Activated CD4-positive, alpha-beta T cell treated with anti-CD3 and anti-CD28 coated beads, Interleukin-2, amount 50 U/mL, for 24 hours (primary cell): ENCODE data around the gene APRT.

ENCODE experiments used
- DNase-seq, 2 donors: peaks; one replicate each; pipeline ENCODE4 v3.0.0-alpha.2; 2020; ENCODE audit warnings: low read depth in 1 of 2, low spot score in 1 of 2

Gene APRT

GRCh38 chr16:88842308-88842756 is 30.6 kb upstream of the APRT start:
- DNase-seq = no peak

- no peak for DNase-seq
Measured at GRCh38 chr16:88841521-88842307, 30.0 kb upstream of the APRT start.

- DNase-seq = no peak
Measured at GRCh38 chr16:88840600-88841215, 29.0 kb upstream of the APRT start.

DNA sequence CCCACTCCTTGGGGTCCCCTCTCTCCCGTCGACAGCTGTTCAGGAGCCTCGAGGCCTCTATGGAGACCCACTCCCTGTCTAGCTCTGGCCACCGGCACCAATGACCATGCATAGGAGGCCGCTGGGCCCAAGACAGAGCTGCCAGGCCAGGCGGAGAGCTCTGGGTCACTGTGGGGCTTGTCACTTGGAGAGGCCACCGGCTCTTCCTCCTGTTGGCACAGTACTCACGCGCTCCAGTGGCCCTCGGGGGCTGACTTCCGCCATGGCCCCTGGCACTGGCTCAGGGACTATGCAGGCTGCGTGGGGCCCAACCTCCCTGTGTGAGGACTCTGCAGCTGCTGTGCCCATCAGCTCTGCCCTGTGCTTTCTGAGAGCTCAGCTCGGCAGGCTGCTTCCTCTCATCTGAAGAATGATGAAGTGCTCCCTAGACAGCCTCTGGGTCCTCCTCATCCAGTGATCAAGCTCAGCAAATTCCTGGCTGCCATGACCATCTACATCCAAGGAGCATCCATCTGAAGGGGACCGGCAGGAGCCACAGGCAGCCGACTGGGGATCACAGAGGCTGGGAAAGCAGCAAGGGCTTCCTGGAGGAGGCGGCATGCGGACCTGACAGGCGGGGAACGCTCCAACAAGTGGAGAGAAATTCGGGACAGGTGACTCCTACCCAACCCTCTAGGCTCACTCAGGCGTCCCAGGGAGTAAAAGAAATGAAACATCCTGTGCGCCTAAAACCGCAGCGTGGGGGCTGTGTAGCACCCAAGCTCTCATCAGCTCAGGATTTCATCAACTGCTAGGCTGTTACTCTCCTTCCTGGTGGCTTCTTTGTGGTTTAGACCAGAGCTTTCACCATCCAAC is 28.2 kb upstream of the APRT start:
- DNase-seq = no peak

DNA sequence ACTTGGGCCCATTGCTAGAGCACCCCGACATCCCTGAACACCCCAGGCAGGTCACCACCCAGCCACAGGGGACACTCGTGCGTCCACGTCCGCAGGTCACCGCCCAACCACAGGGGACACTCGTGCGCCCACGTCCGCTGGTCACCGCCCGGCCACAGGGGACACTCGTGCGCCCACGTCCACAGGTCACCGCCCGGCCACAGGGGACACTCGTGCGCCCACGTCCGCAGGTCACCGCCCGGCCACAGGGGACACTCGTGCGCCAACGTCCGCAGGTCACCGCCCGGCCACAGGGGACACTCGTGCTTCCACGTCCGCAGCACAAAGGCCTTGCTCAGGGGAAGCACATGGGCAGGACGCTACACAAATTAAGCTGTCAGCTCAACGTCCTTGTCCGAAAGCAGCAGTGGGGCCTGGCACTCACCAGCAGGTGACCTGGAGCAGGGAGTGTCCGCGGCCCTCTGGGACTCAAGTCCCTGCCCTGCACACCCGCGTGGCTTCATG is 27.4 kb upstream of the APRT start:
- DNase-seq = no peak

- DNase-seq = no peak
Measured at GRCh38 chr16:88838566-88838965, 26.8 kb upstream of the APRT start.

DNA sequence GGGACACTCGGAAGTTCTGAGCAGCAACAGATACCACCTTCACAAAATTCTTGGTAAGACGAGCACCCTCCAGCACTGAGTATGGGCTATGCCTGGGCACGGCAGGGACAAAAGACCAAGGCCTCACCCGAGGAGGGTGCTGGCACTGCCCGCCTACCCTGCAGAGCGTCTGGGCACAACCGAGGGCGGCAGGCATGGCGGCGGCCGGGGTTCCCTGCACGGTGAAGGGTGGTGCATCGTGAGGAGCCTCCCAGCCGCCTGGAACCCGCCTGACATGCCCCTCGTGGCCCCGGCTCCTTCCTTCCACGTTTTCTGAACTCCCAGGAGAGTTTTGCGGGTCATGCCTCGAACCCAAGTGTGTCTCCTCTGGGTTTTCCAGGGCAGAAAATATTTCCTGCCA is 26.1 kb upstream of the APRT start:
- no peak for DNase-seq

DNA sequence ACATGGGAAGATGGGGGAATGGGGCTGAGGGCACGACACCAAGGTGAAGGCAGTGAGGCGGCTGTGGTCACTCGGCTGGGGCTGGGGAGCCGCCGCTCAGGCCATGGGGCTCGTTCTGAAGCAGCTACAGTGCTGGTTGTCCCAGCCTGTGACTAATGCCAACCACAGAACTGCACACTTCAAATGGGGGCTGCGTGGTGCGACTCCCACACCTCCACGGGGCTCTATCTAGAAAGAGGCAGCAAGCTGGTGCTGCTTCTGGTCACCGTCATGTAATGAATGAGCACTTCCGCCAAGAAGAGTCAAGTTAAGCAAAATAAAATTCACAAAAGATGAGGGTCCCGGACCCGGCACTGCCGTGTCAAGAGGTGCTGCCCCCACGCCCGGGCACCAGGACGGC is 25.1 kb upstream of the APRT start:
- no peak for DNase-seq

GRCh38 chr16:88835818-88836217 is 24.1 kb upstream of the APRT start:
- DNase-seq = no peak

DNA sequence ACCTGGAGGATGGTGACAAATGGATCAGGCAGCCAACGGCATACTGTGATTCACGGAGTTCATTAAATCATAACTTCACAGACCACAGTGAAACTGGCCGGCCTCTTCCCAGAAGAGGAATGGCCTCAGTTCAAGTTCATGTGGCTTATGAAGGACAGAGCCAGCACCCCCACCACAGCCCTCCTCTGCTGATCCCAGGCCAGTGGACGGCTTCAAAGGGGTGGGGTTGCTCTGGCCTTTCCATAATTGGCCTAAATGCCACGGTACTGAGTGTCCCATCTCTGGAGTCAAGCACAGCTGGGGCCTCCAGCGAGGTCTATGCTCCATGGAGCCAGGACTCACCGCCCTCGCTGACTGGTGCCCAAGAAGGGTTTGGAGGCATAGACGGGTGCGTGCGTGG is 23.7 kb upstream of the APRT start:
- no peak for DNase-seq

DNA sequence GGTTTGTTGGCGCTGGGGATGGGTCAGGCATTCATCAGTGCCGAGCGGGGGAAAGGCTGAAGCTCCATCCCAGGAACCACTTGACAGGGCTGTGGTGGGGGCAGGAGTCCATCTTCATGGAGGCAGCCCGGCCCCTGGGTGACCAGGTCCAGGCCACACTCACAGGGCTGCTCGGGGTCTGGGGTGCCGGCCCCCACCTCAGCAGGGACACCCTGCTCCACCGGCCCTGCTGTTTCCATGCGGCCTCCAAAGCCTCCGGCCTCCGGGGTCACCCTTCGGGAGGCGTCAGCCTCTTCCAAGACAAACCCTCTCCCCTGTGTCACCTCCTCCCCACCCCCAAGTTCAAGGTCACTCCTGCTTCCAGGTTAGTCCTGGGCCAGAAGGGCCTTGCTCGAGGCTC is 22.9 kb upstream of the APRT start:
- DNase-seq = no peak

GRCh38 chr16:88833086-88833485 is 21.4 kb upstream of the APRT start:
- DNase-seq = no peak

DNA sequence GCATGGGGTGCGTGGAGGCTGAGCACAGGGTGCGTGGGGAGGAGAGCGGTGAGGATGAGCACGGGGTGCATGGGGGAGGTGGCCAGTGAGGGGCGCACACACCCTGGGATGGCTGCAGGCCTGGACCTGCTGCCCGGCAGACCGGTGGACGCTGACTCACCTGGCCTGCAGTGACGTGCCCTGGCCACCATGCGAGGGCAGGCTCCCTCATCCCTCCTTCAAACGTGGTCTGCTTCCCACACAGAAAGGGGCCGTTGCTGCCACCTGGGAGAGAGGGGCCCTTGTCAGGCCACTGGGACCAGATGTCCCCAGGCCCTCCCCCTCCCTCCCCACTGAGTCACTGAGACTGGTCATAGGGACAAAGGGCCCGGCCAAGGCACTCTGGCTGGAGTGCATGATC is 20.1 kb upstream of the APRT start:
- DNase-seq = no peak

GRCh38 chr16:88830783-88831182 is 19.1 kb upstream of the APRT start:
- DNase-seq = no peak

- no peak for DNase-seq
Measured at GRCh38 chr16:88830258-88830657, 18.5 kb upstream of the APRT start.

- no peak for DNase-seq
Measured at GRCh38 chr16:88828711-88829110, 17.0 kb upstream of the APRT start.

GRCh38 chr16:88827727-88828126 is 16.0 kb upstream of the APRT start:
- DNase-seq = no peak

DNA sequence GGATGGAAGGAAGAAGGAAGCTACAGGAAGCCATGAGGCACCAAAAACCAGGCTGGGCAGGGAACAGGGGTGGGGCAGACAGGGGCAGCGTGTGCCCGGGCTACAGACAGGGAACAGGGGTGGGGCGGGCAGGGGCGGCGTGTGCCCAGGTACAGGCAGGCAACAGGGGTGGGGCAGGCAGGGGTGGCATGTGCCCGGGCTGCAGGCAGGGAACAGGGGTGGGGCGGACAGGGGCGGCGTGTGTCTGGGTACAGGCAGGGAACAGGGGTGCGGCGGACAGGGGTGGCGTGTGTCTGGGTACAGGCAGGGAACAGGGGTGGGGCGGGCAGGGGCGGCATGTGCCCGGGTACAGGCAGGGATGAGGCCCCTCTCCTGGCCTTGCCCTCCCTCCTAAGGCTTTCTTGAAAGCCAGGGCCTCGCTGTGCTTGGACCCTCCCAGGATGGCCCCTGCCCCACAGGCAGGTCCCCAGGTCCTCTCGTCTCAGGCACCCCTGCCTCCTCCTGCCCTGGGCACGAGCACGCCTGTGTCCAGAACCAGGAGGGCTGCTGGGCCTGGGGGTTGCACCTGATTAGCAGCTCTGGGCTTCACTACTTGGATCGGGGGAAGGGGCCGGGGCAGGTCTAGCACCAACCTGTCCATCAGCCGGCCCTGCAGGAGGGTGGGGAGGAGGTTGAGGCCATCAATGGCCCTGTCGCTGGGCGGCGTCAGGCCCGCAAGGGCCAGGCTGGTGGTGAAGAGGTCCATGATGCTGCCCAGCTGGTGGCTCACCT is 14.5 kb upstream of the APRT start:
- DNase-seq = no peak

- DNase-seq = no peak
Measured at GRCh38 chr16:88825146-88825545, 13.4 kb upstream of the APRT start.

DNA sequence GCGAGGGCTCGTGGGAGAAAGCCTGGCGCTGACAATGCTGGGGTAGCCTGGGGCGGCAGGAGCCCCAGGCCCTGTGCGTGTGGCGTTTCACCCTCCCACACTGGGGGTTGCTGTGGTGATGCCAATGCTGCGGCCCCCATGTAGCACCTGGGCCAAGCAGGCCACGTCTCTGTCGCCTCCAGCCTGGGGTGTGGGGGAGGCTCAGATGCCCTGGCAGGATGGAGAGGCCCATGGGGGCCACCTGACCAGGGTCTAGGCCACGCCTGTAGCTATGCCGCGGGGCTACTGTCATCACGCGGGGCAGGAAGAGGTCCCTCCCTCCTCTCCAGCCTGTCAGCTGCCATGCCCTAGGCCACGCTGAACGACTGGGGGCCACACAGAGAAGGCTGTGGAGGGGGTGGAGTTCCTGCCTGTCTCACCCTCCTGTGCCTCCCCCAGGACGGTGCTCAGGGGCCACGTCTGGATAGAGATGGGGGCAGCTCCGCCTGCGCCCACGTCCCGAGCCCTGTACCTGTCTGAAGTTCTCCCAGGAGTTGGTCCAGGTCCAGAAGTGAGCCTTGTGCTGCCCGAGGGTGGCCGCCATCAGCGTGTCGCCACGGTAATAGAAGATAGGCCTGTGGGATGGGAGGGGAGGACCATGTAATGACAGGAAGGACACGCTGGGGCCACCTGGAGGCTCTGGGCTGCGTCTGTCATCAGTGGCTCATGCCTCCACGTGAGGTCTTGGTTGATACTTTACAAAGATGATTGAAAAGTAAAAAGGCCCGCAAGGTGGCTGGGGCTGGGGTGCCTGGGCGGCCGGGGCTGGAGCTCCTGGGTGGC is 12.7 kb upstream of the APRT start:
- DNase-seq = no peak
